ENCODE data around the gene EXOC2. TPM values are rescaled to one million over a fixed set of nuclear protein-coding genes. Genes with fewer than 3 reads are reported as not detected.

The EXOC2 gene
- total RNA-seq, 1 experiment from 2014 or later = 17.6 TPM

GRCh38 chr6:706146-706545, 13.2 kb upstream of the EXOC2 start:
- no peak overlapping the region for H3K4me2 ChIP-seq (ENCODE audit: low read depth, low read length, poor library complexity, severe bottlenecking)
- no peak for DNase-seq

DNA sequence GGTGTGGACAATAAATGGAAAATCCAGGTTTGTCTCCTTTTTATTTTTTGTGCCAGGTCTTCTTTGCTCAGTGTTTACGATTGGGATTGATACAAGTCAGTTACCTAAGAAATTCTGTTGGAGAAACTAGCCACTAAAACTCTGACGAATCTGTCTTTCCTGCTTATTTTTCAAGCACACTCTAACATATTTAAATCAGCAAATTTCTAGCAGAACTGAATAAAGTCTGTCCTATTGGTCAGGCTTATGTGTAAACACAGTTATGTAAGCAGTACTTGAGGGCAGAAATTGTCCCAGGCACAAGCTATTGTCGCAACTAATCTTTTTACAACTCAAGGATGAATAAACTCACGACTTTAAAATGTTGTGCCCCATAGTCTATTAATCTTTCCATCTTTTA, 12.1 kb upstream of the EXOC2 start:
- Histone ChIP-seq H3K4me3 (ENCODE audit: low read length) (no peak overlapping the region), H3K9ac (ENCODE audit: low read length) (no peak overlapping the region), H3K27me3 (ENCODE audit: low read length) (no peaks in the 10 kb centered on the region), H3K27ac (ENCODE audit: low read length) (no peak overlapping the region), H2AFZ (ENCODE audit: low read length) (no peak overlapping the region), H3K4me2 (ENCODE audit: low read depth, low read length, poor library complexity, severe bottlenecking) (no peak overlapping the region), H3K4me1 (ENCODE audit: low read length) (peaks cover 16% of the 10 kb centered on the region), H3K9me2 (replicated peaks; ENCODE audit: insufficient read depth, low read length) (no peaks in the 10 kb centered on the region), H3K79me2 (ENCODE audit: low read length) (no peaks in the 10 kb centered on the region), H3K9me3 (ENCODE audit: low read length) (no peaks in the 10 kb centered on the region), H3K36me3 (ENCODE audit: insufficient read depth, low read length) (no peaks in the 10 kb centered on the region), H4K20me1 (ENCODE audit: insufficient read depth, low read depth, low read length) (no peaks in the 10 kb centered on the region)
- DNase-seq = no peak

More at GRCh38 chr6:706146-706545, 13.2 kb upstream of the EXOC2 start:
- Histone ChIP-seq H3K27me3 (ENCODE audit: low read length) (no peaks in the 10 kb centered on the region), H4K20me1 (ENCODE audit: insufficient read depth, low read depth, low read length) (no peaks in the 10 kb centered on the region), H3K79me2 (ENCODE audit: low read length) (no peaks in the 10 kb centered on the region), H2AFZ (ENCODE audit: low read length) (no peak overlapping the region), H3K9ac (ENCODE audit: low read length) (no peak overlapping the region), H3K36me3 (ENCODE audit: insufficient read depth, low read length) (no peaks in the 10 kb centered on the region), H3K9me3 (ENCODE audit: low read length) (no peaks in the 10 kb centered on the region), H3K4me3 (ENCODE audit: low read length) (no peak overlapping the region), H3K9me2 (replicated peaks; ENCODE audit: insufficient read depth, low read length) (no peaks in the 10 kb centered on the region), H3K27ac (ENCODE audit: low read length) (no peak overlapping the region), H3K4me1 (ENCODE audit: low read length) (peaks cover 26% of the 10 kb centered on the region)

- Histone ChIP-seq H3K4me2 (ENCODE audit: low read depth, low read length, poor library complexity, severe bottlenecking) (no peak overlapping the region), H3K4me3 (ENCODE audit: low read length) (no peak overlapping the region), H4K20me1 (ENCODE audit: insufficient read depth, low read depth, low read length) (no peaks in the 10 kb centered on the region), H3K9me2 (replicated peaks; ENCODE audit: insufficient read depth, low read length) (no peaks in the 10 kb centered on the region), H3K9ac (ENCODE audit: low read length) (no peak overlapping the region), H3K36me3 (ENCODE audit: insufficient read depth, low read length) (no peaks in the 10 kb centered on the region), H3K9me3 (ENCODE audit: low read length) (no peaks in the 10 kb centered on the region), H3K27me3 (ENCODE audit: low read length) (no peaks in the 10 kb centered on the region), H3K27ac (ENCODE audit: low read length) (no peak overlapping the region), H3K79me2 (ENCODE audit: low read length) (no peaks in the 10 kb centered on the region), H2AFZ (ENCODE audit: low read length) (no peak overlapping the region), H3K4me1 (ENCODE audit: low read length) (peaks cover 8% of the 10 kb centered on the region)
- no peak for DNase-seq
These were observed 11.1 kb upstream of the EXOC2 start for GRCh38 chr6:704046-704445.

DNA sequence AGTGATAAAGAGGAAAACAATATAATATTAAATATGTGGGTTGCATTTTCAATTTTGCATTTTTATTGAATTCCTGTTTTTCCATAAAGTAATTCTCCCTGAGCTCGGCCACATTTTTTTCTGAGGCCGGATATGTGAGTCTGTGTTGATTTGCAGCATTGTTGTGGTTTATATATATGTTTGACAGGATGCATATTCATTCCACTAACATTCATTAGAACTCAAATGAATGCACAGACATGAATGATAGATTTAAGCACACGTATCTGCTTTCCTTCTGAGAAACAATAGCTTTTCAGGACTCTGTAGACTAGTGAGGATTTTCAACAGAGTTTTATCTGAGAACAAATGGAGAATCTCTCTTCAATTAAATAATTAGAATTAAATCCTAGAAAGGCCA, 10.6 kb upstream of the EXOC2 start:
- Histone ChIP-seq H4K20me1 (ENCODE audit: insufficient read depth, low read depth, low read length) (no peaks in the 10 kb centered on the region), H3K9ac (ENCODE audit: low read length) (no peak overlapping the region), H2AFZ (ENCODE audit: low read length) (no peak overlapping the region), H3K27ac (ENCODE audit: low read length) (no peak overlapping the region), H3K4me3 (ENCODE audit: low read length) (no peak overlapping the region), H3K9me2 (replicated peaks; ENCODE audit: insufficient read depth, low read length) (no peaks in the 10 kb centered on the region), H3K9me3 (ENCODE audit: low read length) (no peaks in the 10 kb centered on the region), H3K4me1 (ENCODE audit: low read length) (peaks cover 3% of the 10 kb centered on the region), H3K27me3 (ENCODE audit: low read length) (no peaks in the 10 kb centered on the region), H3K36me3 (ENCODE audit: insufficient read depth, low read length) (no peaks in the 10 kb centered on the region), H3K4me2 (ENCODE audit: low read depth, low read length, poor library complexity, severe bottlenecking) (no peak overlapping the region), H3K79me2 (ENCODE audit: low read length) (no peaks in the 10 kb centered on the region)
- DNase-seq = no peak

DNA sequence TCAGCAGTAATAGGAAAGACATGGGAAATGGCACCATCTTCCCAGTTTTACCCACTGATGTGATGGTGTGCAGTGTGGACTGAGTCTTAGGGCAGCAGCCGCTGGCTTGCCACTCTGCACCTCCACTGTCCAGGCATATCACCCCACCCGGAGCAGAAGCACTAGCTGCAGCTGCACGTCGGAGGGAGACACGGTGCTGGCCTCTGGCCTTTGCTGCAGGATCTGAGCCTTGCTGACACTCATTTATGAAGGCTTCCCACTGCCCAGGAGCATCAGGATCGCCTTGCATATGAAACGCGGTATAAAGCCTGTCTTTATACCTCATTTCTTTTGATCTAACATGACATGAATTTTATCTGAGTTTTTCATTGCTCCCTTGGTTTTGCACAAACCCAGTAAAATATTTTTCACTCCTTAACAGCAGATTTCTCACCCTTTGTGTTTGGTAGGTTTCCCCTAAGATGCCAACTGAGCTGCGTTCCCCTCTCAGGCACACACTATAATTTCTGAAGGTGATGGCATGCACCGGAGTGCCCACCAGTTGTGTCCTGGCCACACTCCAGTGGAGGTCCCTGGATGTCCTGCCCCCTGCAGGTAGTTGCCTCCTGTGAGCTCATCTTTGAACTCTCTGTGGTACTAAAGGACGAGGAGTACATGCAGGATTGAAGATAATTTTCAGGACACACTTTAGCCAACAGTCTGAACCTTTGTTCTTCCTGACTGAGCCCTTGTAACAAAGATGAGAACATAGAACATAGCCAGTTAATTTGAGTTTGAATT, 9.0 kb upstream of the EXOC2 start:
- no peak overlapping the region for H3K27ac ChIP-seq (ENCODE audit: low read length)
- H3K36me3 ChIP-seq (ENCODE audit: insufficient read depth, low read length) = no peaks in the 10 kb centered on the region
- H3K9ac ChIP-seq (ENCODE audit: low read length) = no peak overlapping the region
- H3K4me3 ChIP-seq (ENCODE audit: low read length) = no peak overlapping the region
- H3K27me3 ChIP-seq (ENCODE audit: low read length) = no peaks in the 10 kb centered on the region
- no peaks in the 10 kb centered on the region for H3K4me1 ChIP-seq (ENCODE audit: low read length)
- no peaks in the 10 kb centered on the region for H3K9me3 ChIP-seq (ENCODE audit: low read length)
- H3K79me2 ChIP-seq (ENCODE audit: low read length) = no peaks in the 10 kb centered on the region
- DNase-seq = no peak
- H4K20me1 ChIP-seq (ENCODE audit: insufficient read depth, low read depth, low read length) = no peaks in the 10 kb centered on the region
- no peak overlapping the region for H3K4me2 ChIP-seq (ENCODE audit: low read depth, low read length, poor library complexity, severe bottlenecking)
- no peak overlapping the region for H2AFZ ChIP-seq (ENCODE audit: low read length)
- H3K9me2 ChIP-seq (replicated peaks; ENCODE audit: insufficient read depth, low read length) = no peaks in the 10 kb centered on the region

DNA sequence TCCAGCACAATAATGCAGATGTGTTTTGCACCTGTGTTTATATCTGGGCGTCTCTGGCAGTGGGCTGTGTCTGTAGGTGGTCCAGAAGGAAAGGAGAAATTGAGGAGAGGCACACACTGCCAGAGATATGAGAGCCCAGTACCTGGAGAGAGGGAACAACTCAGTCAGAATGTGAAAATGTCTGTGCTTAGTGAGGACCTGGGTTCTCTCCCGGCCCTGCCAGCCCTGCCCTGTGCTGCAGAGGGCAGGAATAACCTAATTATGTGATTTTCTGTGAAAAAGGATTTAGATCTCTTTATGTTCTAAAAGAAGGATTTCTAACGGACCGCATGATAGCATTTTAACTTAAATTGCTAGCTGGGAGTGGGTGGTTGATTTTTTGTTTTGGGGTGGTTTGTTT, 8.3 kb upstream of the EXOC2 start:
- Histone ChIP-seq H3K9ac (ENCODE audit: low read length) (no peak overlapping the region), H3K4me1 (ENCODE audit: low read length) (no peaks in the 10 kb centered on the region), H3K9me2 (replicated peaks; ENCODE audit: insufficient read depth, low read length) (no peaks in the 10 kb centered on the region), H3K4me2 (ENCODE audit: low read depth, low read length, poor library complexity, severe bottlenecking) (no peak overlapping the region), H4K20me1 (ENCODE audit: insufficient read depth, low read depth, low read length) (no peaks in the 10 kb centered on the region), H3K27me3 (ENCODE audit: low read length) (no peaks in the 10 kb centered on the region), H3K79me2 (ENCODE audit: low read length) (no peaks in the 10 kb centered on the region), H2AFZ (ENCODE audit: low read length) (no peak overlapping the region), H3K27ac (ENCODE audit: low read length) (no peak overlapping the region), H3K36me3 (ENCODE audit: insufficient read depth, low read length) (no peaks in the 10 kb centered on the region), H3K9me3 (ENCODE audit: low read length) (no peaks in the 10 kb centered on the region), H3K4me3 (ENCODE audit: low read length) (no peak overlapping the region)
- DNase-seq = no peak

- DNase-seq = no peak
- Histone ChIP-seq H3K9me3 (ENCODE audit: low read length) (no peaks in the 10 kb centered on the region), H3K4me1 (ENCODE audit: low read length) (no peaks in the 10 kb centered on the region), H3K4me2 (ENCODE audit: low read depth, low read length, poor library complexity, severe bottlenecking) (no peak overlapping the region), H3K27me3 (ENCODE audit: low read length) (no peaks in the 10 kb centered on the region), H2AFZ (ENCODE audit: low read length) (no peak overlapping the region), H3K9me2 (replicated peaks; ENCODE audit: insufficient read depth, low read length) (no peaks in the 10 kb centered on the region), H4K20me1 (ENCODE audit: insufficient read depth, low read depth, low read length) (no peaks in the 10 kb centered on the region), H3K79me2 (ENCODE audit: low read length) (no peaks in the 10 kb centered on the region), H3K36me3 (ENCODE audit: insufficient read depth, low read length) (no peaks in the 10 kb centered on the region), H3K9ac (ENCODE audit: low read length) (no peak overlapping the region), H3K4me3 (ENCODE audit: low read length) (no peak overlapping the region), H3K27ac (ENCODE audit: low read length) (no peak overlapping the region)
These were observed 7.6 kb upstream of the EXOC2 start for GRCh38 chr6:700490-700889.

- no peak overlapping the region for H2AFZ ChIP-seq (ENCODE audit: low read length)
- H3K9me2 ChIP-seq (replicated peaks; ENCODE audit: insufficient read depth, low read length) = no peaks in the 10 kb centered on the region
- DNase-seq = no peak
- no peak overlapping the region for H3K4me2 ChIP-seq (ENCODE audit: low read depth, low read length, poor library complexity, severe bottlenecking)
- H4K20me1 ChIP-seq (ENCODE audit: insufficient read depth, low read depth, low read length) = no peaks in the 10 kb centered on the region
- H3K4me1 ChIP-seq (ENCODE audit: low read length) = no peaks in the 10 kb centered on the region
- H3K9me3 ChIP-seq (ENCODE audit: low read length) = no peaks in the 10 kb centered on the region
- no peak overlapping the region for H3K4me3 ChIP-seq (ENCODE audit: low read length)
- H3K27me3 ChIP-seq (ENCODE audit: low read length) = no peaks in the 10 kb centered on the region
- no peak overlapping the region for H3K27ac ChIP-seq (ENCODE audit: low read length)
- H3K79me2 ChIP-seq (ENCODE audit: low read length) = no peaks in the 10 kb centered on the region
- H3K36me3 ChIP-seq (ENCODE audit: insufficient read depth, low read length) = no peaks in the 10 kb centered on the region
- H3K9ac ChIP-seq (ENCODE audit: low read length) = no peak overlapping the region
These were observed 6.4 kb upstream of the EXOC2 start for GRCh38 chr6:699319-699718.
